ENCODE measurements around the gene FYN.

DNA sequence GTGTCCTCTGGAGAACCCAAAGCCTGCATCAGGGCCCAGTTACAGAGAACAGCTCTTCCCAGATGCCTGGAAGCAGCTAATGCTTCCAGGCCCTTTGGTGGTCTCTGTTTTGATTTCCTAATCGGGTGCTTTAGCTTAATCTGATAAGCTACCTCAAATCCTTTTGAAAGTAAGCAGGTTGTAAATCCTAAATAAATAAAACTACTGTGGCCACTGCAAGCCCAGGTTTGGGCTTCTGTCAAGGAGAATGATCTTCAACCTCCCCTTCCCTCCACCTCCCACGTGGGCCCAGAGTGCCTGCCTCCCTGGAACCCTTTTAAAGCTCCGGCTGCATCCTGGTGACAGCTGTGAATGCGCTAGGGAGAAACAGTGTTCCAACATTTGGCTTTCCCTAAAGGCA, 25.2 kb upstream of the FYN start:
- no peak for TF ChIP-seq ZBTB7A (IDR thresholded peaks at IDR 0.05; ENCODE audit: low read depth)
- no peak for TF ChIP-seq FOXM1 (IDR thresholded peaks at IDR 0.05; ENCODE audit: borderline replicate concordance, low read depth)
- no peak for TF ChIP-seq CREB1 (IDR thresholded peaks at IDR 0.05; ENCODE audit: low read depth)
- TF ChIP-seq MAX (IDR thresholded peaks at IDR 0.05) = no peak
- no peak for TF ChIP-seq TCF12 (IDR thresholded peaks at IDR 0.05; ENCODE audit: low read depth)
- no peak for TF ChIP-seq TAF1 (IDR thresholded peaks at IDR 0.05; ENCODE audit: low read depth)
- no peak for TF ChIP-seq CEBPB (IDR thresholded peaks at IDR 0.05)
- TF ChIP-seq, protein P1, sequence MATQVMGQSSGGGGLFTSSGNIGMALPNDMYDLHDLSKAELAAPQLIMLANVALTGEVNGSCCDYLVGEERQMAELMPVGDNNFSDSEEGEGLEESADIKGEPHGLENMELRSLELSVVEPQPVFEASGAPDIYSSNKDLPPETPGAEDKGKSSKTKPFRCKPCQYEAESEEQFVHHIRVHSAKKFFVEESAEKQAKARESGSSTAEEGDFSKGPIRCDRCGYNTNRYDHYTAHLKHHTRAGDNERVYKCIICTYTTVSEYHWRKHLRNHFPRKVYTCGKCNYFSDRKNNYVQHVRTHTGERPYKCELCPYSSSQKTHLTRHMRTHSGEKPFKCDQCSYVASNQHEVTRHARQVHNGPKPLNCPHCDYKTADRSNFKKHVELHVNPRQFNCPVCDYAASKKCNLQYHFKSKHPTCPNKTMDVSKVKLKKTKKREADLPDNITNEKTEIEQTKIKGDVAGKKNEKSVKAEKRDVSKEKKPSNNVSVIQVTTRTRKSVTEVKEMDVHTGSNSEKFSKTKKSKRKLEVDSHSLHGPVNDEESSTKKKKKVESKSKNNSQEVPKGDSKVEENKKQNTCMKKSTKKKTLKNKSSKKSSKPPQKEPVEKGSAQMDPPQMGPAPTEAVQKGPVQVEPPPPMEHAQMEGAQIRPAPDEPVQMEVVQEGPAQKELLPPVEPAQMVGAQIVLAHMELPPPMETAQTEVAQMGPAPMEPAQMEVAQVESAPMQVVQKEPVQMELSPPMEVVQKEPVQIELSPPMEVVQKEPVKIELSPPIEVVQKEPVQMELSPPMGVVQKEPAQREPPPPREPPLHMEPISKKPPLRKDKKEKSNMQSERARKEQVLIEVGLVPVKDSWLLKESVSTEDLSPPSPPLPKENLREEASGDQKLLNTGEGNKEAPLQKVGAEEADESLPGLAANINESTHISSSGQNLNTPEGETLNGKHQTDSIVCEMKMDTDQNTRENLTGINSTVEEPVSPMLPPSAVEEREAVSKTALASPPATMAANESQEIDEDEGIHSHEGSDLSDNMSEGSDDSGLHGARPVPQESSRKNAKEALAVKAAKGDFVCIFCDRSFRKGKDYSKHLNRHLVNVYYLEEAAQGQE (IDR thresholded peaks at IDR 0.05; ENCODE audit: low read depth) = no peak

Data from Ishikawa (cell line).